ENCODE results near the gene UBTF. TPM values are rescaled to one million over a fixed set of nuclear protein-coding genes. Genes with fewer than 3 reads are reported as not detected.

Gene UBTF
- total RNA-seq, 1 donor from 2014 or later = 63.8 TPM

DNA sequence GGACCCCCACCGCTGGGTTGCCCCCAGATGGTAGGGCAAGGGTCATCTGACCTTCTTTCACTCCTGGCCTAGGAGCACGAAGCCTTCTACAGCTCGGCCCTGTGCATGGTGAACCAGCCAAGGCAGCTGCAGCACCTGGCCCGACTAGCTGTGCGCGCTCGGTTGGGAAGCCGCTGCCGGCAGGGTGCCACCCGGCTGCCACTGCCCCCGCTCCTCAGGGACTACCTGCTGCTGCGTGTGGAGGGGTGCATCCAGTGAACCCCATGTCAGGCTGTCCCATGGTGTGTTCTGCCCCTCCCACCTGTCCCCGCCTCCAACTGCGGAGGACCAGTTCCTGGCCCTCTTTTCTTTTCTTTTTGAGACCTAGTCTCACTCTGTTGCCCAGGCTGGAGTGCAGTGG, 41.3 kb downstream of the UBTF start:
- Mint-ChIP-seq H3K9me3 (ENCODE audit: unreplicated experiment) (no peaks in the 10 kb centered on the region), H3K36me3 (ENCODE audit: low read depth, unreplicated experiment) (peaks cover 27% of the 10 kb centered on the region), H3K4me3 (ENCODE audit: unreplicated experiment) (no peak overlapping the region), H3K4me1 (ENCODE audit: unreplicated experiment) (no peaks in the 10 kb centered on the region), H3K27me3 (ENCODE audit: unreplicated experiment) (peaks cover 2% of the 10 kb centered on the region), H3K27ac (ENCODE audit: unreplicated experiment) (no peak overlapping the region)
- no peak for DNase-seq (ENCODE audit: low spot score)
- no peak for TF ChIP-seq CTCF (IDR thresholded peaks at IDR 0.05; ENCODE audit: unreplicated experiment)

DNA sequence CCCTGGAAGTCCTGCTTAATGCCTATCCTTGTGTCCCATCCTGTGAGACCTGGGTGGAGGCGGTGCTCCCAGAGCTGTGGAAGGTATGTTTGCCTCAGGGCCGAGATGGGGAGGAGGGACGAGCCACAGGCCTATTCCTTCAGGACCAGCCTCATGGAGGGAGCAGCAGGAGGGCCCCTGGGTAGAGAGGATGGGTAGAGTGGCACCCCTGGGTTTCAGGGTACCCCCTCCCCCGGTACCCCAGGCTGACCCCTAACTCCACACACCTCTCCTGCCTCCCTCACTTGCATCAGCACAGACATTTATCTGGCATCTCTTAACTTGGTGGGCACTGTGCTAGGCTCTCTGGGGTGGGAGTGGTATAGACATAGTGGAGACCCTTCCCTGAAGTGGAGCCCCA, 41.8 kb downstream of the UBTF start:
- TF ChIP-seq CTCF (IDR thresholded peaks at IDR 0.05; ENCODE audit: unreplicated experiment) = no peak
- H3K4me3 Mint-ChIP-seq (ENCODE audit: unreplicated experiment) = no peak overlapping the region
- H3K27ac Mint-ChIP-seq (ENCODE audit: unreplicated experiment) = no peak overlapping the region

GRCh38 chr17:44176671-44177501, 42.6 kb downstream of the UBTF start:
- Mint-ChIP-seq H3K27ac (ENCODE audit: unreplicated experiment) (no peak overlapping the region), H3K4me1 (ENCODE audit: unreplicated experiment) (no peaks in the 10 kb centered on the region), H3K27me3 (ENCODE audit: unreplicated experiment) (peaks cover 2% of the 10 kb centered on the region), H3K36me3 (ENCODE audit: low read depth, unreplicated experiment) (peaks cover 22% of the 10 kb centered on the region), H3K4me3 (ENCODE audit: unreplicated experiment) (no peak overlapping the region), H3K9me3 (ENCODE audit: unreplicated experiment) (no peaks in the 10 kb centered on the region)
- TF ChIP-seq CTCF (IDR thresholded peaks at IDR 0.05; ENCODE audit: unreplicated experiment) = no peak
- DNase-seq (ENCODE audit: low spot score) = no peak

More for the DNA sequence above, 41.8 kb downstream of the UBTF start:
- Mint-ChIP-seq H3K27me3 (ENCODE audit: unreplicated experiment) (peaks cover 2% of the 10 kb centered on the region), H3K36me3 (ENCODE audit: low read depth, unreplicated experiment) (peaks cover 27% of the 10 kb centered on the region), H3K4me1 (ENCODE audit: unreplicated experiment) (no peaks in the 10 kb centered on the region), H3K9me3 (ENCODE audit: unreplicated experiment) (no peaks in the 10 kb centered on the region)
- DNase-seq (ENCODE audit: low spot score) = no peak

- Mint-ChIP-seq H3K27me3 (ENCODE audit: unreplicated experiment) (no peaks in the 10 kb centered on the region), H3K36me3 (ENCODE audit: low read depth, unreplicated experiment) (peaks cover 18% of the 10 kb centered on the region), H3K9me3 (ENCODE audit: unreplicated experiment) (no peaks in the 10 kb centered on the region), H3K4me1 (ENCODE audit: unreplicated experiment) (no peaks in the 10 kb centered on the region), H3K4me3 (ENCODE audit: unreplicated experiment) (no peak overlapping the region), H3K27ac (ENCODE audit: unreplicated experiment) (no peak overlapping the region)
- no peak for DNase-seq (ENCODE audit: low spot score)
- TF ChIP-seq CTCF (IDR thresholded peaks at IDR 0.05; ENCODE audit: unreplicated experiment) = no peak
Observed at GRCh38 chr17:44176257-44176656, 43.2 kb downstream of the UBTF start.

DNA sequence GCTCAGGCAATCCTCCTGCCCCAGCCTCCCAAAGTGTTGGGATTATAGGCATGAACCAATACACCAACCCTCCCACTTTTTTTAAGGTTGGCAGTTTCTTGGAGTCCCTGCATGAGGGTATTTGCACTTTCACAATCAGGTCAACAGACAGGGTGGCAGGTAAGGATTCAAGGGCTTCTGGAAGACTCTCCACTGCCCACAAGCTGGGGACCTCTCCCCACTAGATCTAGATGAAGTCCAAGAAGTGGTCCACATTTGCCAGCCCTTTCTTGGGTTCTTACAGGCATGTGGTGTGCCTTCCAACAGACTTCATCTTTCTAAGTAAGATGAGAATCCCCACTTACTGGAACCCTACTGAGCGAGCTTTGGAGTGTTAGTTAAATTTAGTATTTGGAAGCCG, 45.0 kb downstream of the UBTF start:
- Mint-ChIP-seq H3K4me1 (ENCODE audit: unreplicated experiment) (no peaks in the 10 kb centered on the region), H3K9me3 (ENCODE audit: unreplicated experiment) (no peaks in the 10 kb centered on the region), H3K4me3 (ENCODE audit: unreplicated experiment) (no peak overlapping the region), H3K36me3 (ENCODE audit: low read depth, unreplicated experiment) (peaks cover 18% of the 10 kb centered on the region), H3K27me3 (ENCODE audit: unreplicated experiment) (no peaks in the 10 kb centered on the region), H3K27ac (ENCODE audit: unreplicated experiment) (no peak overlapping the region)
- TF ChIP-seq CTCF (IDR thresholded peaks at IDR 0.05; ENCODE audit: unreplicated experiment) = no peak
- DNase-seq (ENCODE audit: low spot score) = no peak
